Keratinocyte (primary cell): Measurements from ENCODE around the gene ICE2.

Experiments
- CTCF ChIP-seq, 3 experiments: IDR thresholded peaks in 1 of 3; conservative IDR thresholded peaks in 1 of 3; optimal IDR thresholded peaks in 1 of 3; 2 replicates in 2 of 3; 3 replicates in 1 of 3; pipeline versions ENCODE3 to v1.5.1; 2011; ENCODE audit warnings: low read length in 3 of 3, mild to moderate bottlenecking in 3 of 3, moderate library complexity in 2 of 3, control low read depth in 1 of 3, inconsistent platforms in 1 of 3; ENCODE audit not compliant: insufficient read depth in 2 of 3; ENCODE audit errors: extremely low read depth in 1 of 3
- EZH2 ChIP-seq: IDR thresholded peaks from one replicate; pipeline ENCODE4 v1.6.1; 2012; ENCODE audit warnings: inconsistent platforms, mild to moderate bottlenecking, low read length, moderate library complexity

- TF ChIP-seq CTCF (optimal IDR thresholded peaks at IDR 0.05 in 1 of 3, IDR thresholded peaks at IDR 0.05 in 1 of 3, conservative IDR thresholded peaks at IDR 0.05 in 1 of 3; ENCODE audit: extremely low read depth in 1 of 3, insufficient read depth in 2 of 3, low read length in 3 of 3) (no peak), EZH2 (no peak)
Observed at GRCh38 chr15:60424006-60424405, 54.9 kb downstream of the ICE2 start.
